Thymus (tissue), 11 donors: ENCODE data around the gene ZBTB37. TPM values are rescaled to one million over a fixed set of nuclear protein-coding genes. Genes with fewer than 3 reads are reported as not detected.

Experiments
- DNase-seq, 9 donors: peaks; one replicate each; pipeline ENCODE4 v3.0.0-alpha.2; 2013; ENCODE audit warnings: low spot score in 9 of 9, low read depth in 6 of 9, missing footprints in 1 of 9
- H3K27ac ChIP-seq, 2 donors: one replicate each; pipeline ENCODE4 v1.5.1; 2013; ENCODE audit warnings: control low read depth in 1 of 2, low read depth in 1 of 2, low read length in 1 of 2, mild to moderate bottlenecking in 1 of 2, moderate library complexity in 1 of 2
- H3K27me3 ChIP-seq, 2 donors: one replicate each; pipeline ENCODE4 v1.5.1; 2013; ENCODE audit warnings: low read length in 1 of 2; ENCODE audit not compliant: control insufficient read depth in 2 of 2, insufficient read depth in 1 of 2
- H3K36me3 ChIP-seq, 2 donors: one replicate each; pipeline ENCODE4 v1.5.1; 2013; ENCODE audit warnings: low read length in 1 of 2, mild to moderate bottlenecking in 1 of 2, moderate library complexity in 1 of 2; ENCODE audit not compliant: control insufficient read depth in 2 of 2, insufficient read depth in 2 of 2
- H3K4me1 ChIP-seq, 2 donors: one replicate each; pipeline ENCODE4 v1.5.1; 2013; ENCODE audit warnings: low read length in 2 of 2; ENCODE audit not compliant: control insufficient read depth in 2 of 2, insufficient read depth in 2 of 2
- H3K4me3 ChIP-seq, 2 donors: one replicate each; pipeline ENCODE4 v1.5.1; 2013; ENCODE audit warnings: low read length in 2 of 2, control low read depth in 1 of 2, mild to moderate bottlenecking in 1 of 2
- H3K9me3 ChIP-seq, 2 donors: one replicate each; pipeline ENCODE4 v1.5.1; 2013; ENCODE audit warnings: low read length in 1 of 2, mild to moderate bottlenecking in 1 of 2; ENCODE audit not compliant: control insufficient read depth in 2 of 2, insufficient read depth in 1 of 2
- WGBS: extraction: QIAGEN DNeasy Blood & Tissue Kit; methylation state at CpG from one replicate; pipeline ENCODE4 v1.1.7; 2013; 5-methylcytosine and 5-hydroxymethylcytosine counted together
- polyA plus RNA-seq: library from polyadenylated mRNA; stranded (reverse); fragments of 200-250 nt; gene quantifications from one replicate; pipeline ENCODE4 v1.2.3, GENCODE V29; 2013
- total RNA-seq: library from RNA; stranded (reverse); fragments of 120-200 nt; gene quantifications from one replicate; pipeline ENCODE4 v1.2.4, GENCODE V29; 2013
- donor health status: healthy.

Gene ZBTB37
- total and polyA plus RNA-seq, 2 donors: 4.1 to 4.7 TPM

DNA sequence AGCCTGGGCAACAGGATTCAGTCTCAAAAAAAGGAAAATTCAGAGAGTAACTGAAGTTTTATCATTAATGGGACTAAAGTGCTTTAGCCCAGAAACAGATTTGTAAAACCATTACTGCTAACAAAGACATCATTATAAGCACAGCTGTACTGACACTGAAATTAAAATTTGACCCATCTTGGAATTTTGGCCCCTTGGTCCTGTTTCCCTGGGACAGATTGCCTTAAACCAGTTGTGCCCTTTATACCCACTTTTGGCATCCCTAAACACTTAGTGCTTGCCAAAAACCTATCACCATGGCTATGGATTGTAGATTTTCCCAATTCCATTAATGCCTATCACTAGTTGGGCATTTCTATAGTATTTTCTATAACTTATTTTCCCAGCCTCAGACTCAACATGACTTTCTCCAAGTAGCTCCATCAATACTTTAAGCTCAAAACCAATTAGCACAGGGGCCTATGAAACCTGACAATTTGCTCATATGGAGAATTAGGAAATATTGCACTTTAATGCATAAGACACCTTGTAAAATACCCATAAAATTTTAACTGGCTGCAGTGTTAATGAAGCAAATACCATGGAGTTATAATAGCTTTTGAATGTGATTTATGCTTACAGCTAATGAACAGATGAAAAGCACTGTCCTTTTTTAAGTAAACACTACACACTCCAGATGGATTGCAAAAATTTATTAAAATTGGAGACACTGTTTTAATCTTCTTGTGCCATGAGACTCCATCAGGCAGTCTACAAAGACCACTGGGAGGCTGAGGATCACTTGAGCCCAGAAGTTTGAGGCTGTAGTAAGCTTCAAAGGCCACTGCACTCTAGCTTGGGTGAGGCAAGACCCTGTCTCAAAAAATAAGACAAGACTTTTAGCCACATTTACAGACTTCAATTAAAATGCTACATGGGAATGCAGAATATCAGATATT is 4.7 kb upstream of the ZBTB37 start:
- peaks cover 21 to 47% of the 10 kb centered on the region in 2 donors for H3K36me3 ChIP-seq
- H3K4me1 ChIP-seq: peaks cover 0 to 7% of the 10 kb centered on the region in 2 donors
- H3K4me3 ChIP-seq: no peak overlapping the region
- H3K9me3 ChIP-seq: no peaks in the 10 kb centered on the region
- no peak for DNase-seq
- H3K27ac ChIP-seq: no peak overlapping the region
- no peaks in the 10 kb centered on the region for H3K27me3 ChIP-seq

DNA sequence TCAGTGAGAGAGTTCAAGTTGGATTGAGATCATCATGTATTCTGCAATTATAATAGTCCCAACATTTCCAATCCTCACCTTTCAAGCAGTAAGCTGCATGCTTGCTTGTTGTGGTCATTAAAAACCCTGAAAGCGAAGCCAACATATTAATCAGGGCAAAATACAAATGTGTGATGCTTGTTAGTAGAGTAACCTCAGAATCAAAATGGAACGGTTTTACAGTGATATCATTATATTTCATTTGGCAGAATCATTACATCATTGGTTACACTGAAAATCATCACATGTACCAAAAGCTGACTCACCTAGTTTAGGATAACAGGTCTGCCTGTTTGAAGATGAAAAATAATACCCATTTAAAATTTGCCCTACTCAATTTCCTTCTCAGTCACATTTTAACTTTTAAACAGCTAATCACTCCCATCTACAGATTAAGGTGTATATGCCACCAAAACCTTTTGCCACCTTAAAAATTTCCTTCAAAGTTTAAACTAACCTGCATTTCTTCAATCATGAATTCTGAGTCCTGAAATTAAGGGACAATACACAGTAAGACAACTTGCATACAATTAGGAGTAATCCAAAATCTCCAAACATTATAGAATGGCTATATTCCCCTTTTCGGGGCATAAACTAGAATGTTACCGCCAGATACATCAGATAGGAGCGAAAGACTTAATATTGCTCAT is 3.9 kb upstream of the ZBTB37 start:
- Histone ChIP-seq H3K4me3 (no peak overlapping the region), H3K9me3 (no peaks in the 10 kb centered on the region), H3K4me1 (peaks cover 0 to 7% of the 10 kb centered on the region in 2 donors), H3K36me3 (peaks cover 21 to 47% of the 10 kb centered on the region in 2 donors), H3K27me3 (no peaks in the 10 kb centered on the region), H3K27ac (no peak overlapping the region)
- WGBS: 97% methylated on average over 5 of the region's 5 CpGs
- no peak for DNase-seq

DNA sequence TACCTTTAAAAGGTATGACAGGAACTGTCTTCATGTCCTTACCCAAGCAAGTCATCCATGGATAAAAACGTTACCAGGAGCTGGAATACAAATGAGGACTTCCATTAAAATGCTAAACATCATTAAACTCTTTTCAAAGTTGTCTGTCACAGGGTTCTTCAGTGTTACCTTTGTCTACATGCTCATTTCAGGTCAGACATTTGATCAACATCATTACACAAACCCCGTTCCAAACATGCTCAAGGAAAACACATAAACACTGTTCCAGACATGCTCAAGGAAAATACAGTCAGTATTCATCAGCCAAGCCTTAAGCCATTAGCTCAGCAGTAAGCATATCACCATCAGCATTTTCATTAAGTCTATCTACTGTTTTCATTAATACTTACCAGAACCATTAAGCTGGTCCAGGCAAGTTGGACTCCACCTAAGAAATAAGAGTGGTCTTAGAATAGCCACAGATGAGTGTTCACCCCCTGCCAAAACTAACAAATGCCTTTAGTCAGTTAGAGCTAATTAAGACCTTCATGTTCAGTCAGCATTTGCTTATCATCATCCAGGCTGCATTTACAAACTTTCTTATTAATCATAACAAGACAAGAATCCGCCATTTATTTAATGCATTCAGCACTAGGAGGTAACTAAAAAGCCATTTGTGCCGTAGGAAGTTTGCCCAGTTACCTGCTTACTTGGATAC is 2.6 kb upstream of the ZBTB37 start:
- Histone ChIP-seq H3K36me3 (peaks cover 21 to 50% of the 10 kb centered on the region in 2 donors), H3K9me3 (no peaks in the 10 kb centered on the region), H3K27me3 (no peaks in the 10 kb centered on the region), H3K4me1 (peaks cover 0 to 7% of the 10 kb centered on the region in 2 donors), H3K4me3 (peak overlapping the region; percentile 2 to 85), H3K27ac (no peak overlapping the region)
- WGBS: 72% methylated on average over 4 of the region's 4 CpGs
- DNase-seq: no peak

DNA sequence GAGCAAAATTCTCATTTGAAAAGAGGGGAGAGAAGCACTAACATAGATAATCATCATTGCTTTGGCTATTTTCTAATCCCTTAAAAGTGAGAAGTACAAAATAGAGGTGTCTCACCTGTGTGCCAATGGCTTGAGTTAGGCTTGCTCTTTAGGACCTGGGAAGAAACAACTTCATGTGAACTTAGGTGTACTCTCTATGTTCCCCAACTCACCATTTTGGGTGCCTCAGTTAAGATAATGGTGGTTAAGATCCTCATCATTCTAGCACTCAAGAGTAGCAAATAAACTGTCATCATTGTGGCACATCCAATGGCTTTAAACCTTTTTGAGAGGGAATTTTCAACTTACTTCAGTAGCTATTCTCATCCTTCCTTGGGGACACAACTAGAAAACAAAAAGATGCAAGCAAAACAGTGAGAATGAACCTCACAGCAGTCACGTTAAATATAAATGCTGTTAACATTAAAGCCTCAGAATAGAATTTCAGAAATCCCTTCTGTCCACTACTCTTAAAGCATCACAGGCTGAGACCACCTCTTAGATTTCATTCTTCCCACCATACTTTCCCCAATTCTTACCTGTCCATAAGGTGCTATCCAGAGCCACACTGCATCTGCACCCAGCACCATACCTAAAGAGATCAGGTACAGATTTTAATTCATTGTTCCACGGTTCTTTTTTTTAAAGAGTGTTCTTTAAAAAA is 1.6 kb upstream of the ZBTB37 start:
- Histone ChIP-seq H3K4me1 (peaks cover 0 to 7% of the 10 kb centered on the region in 2 donors), H3K27me3 (no peaks in the 10 kb centered on the region), H3K27ac (peak overlapping the region in 1 of 2 donors; percentile 13), H3K36me3 (peaks cover 29 to 57% of the 10 kb centered on the region in 2 donors), H3K9me3 (no peaks in the 10 kb centered on the region), H3K4me3 (peak overlapping the region; percentile 69 to 85)
- DNase-seq: no peak
- 23% methylated on average over 2 of the region's 2 CpGs for WGBS

DNA sequence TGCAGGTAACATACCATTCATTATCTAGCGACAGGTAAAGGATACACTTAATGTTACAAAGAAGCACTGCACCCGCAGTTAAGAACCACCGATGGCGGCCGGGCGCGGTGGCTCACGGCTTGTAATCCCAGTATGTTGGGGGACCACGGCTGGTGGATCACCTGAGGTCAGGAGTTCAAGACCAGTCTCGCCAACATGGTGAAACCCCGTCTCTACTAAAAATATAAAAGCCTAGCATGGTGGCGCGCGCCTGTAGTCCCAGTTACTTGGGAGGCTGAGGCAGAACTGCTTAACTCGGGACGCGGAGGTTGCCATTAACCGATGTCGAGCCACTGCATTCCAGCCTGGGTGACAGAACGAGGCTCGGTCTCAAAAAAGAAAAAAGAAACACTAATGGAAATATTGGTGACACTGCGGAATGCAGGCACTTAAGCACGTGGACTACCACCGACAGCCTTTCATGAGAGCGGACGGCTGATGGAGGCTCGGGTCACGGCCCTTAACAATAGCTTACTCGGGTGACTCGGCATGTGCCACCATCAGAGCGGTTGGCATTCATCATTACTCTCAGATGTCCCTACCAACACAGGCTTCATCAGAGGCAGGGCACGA is 933 bp upstream of the ZBTB37 start:
- Histone ChIP-seq H3K27me3 (no peaks in the 10 kb centered on the region), H3K27ac (peak overlapping the region; percentile 68 to 90), H3K4me3 (peak overlapping the region; percentile 69 to 85), H3K4me1 (peaks cover 0 to 7% of the 10 kb centered on the region in 2 donors), H3K36me3 (peaks cover 29 to 58% of the 10 kb centered on the region in 2 donors), H3K9me3 (no peaks in the 10 kb centered on the region)
- WGBS: 4% methylated on average over 32 of the region's 32 CpGs
- peak in 1 of 9 donors; percentile 33 for DNase-seq

DNA sequence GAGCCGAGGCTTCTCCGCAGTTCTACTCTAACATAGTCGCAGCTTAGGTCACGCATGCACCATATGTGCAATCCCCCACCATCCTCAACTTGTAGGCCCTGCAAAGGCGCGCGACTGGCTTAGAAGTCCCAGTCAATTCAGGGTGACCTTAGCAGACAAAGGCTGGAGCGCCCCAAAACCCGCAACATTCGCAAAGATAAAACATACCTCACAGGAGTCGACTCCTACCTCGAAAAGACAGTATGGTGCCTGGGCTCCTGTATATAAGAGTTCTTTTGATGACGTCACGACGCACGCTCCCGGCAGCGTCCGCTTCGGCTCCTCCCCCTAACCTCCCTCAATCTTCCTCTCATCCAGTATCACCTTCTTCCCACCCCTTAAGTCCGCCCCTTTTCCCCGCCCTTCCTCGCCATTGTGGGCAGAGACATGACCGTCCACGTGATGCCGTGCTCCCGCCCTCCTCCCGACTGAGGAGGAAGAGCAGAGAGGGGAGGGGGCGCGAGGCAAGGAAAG is 371 bp upstream of the ZBTB37 start, which contains the start of gene GAS5:
Gene GAS5 (minus strand): TSS at position 237 of the 513 bp plus-strand sequence.
- no peaks in the 10 kb centered on the region for H3K9me3 ChIP-seq
- H3K4me3 ChIP-seq: peak within 1 kb of the TSS; percentile 69 to 85
- peaks cover 0 to 7% of the 10 kb centered on the region in 2 donors for H3K4me1 ChIP-seq
- H3K27me3 ChIP-seq: no peaks in the 10 kb centered on the region
- DNase-seq: peak; percentile 99 to 100 (median 99)
- H3K36me3 ChIP-seq: peaks cover 23 to 54% of the 10 kb centered on the region in 2 donors
- under 1% methylated on average over 30 of the region's 30 CpGs for WGBS
- peak within 1 kb of the TSS; percentile 94 to 96 for H3K27ac ChIP-seq

DNA sequence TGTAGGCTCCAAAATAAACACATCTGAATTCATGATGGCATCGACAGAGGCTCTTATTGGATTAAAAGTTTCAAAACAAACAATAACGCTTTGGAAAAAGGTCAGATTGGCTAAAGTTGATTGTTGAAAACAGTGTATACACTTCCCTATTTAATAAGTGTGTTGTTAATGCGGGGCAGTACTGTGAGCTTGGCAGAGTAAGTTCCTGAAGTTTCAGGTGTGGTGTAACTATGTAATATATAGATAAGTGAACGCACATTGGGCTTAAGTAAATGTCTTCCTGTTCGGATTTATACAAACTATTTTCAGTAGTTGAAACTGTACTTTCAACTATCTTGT is 810 bp downstream of the ZBTB37 start:
- H3K4me1 ChIP-seq: peaks cover 0 to 7% of the 10 kb centered on the region in 2 donors
- H3K36me3 ChIP-seq: peaks cover 14 to 42% of the 10 kb centered on the region in 2 donors
- peak overlapping the region; percentile 94 to 96 for H3K27ac ChIP-seq
- no peaks in the 10 kb centered on the region for H3K9me3 ChIP-seq
- DNase-seq: peak in 1 of 9 donors; percentile 8
- peak overlapping the region; percentile 69 to 85 for H3K4me3 ChIP-seq
- WGBS: 12% methylated on average over 5 of the region's 5 CpGs
- no peaks in the 10 kb centered on the region for H3K27me3 ChIP-seq
